NCI-H510A treated with DMSO at 0.1 percent for 48 hours (cell line): ENCODE data around the gene NRGN.

ENCODE experiments used
- DNase-seq: peaks from one replicate; lab custom pipeline; 2025; lab: John Stamatoyannopoulos, UW

NRGN gene

DNA sequence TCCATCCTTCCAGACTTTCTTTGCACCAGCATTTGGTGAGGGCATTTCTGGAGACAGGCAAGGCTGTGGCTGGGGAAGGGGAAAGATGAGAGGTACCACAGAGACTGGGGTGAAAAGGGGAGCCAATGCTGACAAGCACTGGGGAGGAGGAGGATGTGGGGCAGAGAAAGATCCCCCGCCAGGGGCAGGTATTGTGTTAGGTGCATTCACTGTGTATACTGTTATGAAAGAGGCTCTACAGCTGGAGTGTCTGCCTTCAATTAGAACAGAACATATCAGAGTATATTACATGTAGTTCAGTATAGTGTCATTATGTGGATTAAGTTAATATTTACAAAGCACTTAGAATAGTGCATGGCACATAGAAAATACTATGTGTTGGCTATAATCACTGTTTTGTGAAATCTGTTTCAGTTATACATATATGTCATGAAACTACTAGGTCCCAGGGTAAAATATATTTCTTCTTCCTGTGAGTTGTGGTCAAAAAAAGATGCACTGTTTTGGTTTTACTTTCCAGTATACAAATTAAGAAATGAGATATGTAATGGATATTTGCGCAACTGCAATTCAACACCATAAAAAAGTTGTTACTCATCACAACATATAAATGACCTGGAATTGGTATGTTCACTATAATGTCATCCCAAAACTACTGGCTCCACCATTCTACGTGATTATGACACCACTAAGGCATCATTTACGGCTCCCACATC lies 52.0 kb downstream of the NRGN start:
- DNase-seq: peak; percentile 42

DNA sequence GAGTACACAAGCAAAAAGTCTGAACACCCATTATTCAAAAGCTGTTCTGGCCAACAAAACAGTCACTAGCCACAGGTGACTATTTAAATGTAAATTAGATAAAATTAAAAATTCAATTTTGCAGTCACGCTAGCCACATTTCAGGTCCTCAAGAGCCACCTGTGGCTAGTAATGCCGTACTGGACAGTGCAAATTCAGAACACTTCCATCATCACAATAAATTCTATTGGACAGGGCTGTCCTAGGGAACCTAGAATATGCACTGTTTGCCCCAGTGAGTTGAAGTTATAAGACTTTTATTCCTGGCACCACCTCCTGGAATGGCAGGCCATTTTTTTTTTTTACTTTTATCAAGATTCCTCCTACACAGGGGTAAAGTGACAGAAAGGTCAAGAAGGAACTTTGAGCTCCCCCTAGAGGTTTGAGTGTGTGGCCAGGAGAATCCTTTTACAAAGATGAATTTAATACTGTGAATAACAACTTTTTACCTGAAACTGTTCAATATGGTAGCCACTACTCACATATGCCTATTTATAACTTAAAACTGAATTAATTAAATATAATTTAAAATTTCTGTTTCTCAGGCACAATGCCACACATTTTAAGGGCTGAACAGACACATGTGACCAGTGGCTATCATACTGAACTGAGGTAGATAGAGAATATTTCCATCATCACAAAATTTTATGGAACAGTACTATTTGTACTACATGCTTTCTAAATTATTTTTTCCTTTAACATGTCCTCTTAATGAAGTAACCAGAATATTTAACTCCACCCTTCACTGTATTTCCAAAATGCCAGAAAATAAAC lies 53.9 kb downstream of the NRGN start:
- peak; percentile 4 for DNase-seq

DNA sequence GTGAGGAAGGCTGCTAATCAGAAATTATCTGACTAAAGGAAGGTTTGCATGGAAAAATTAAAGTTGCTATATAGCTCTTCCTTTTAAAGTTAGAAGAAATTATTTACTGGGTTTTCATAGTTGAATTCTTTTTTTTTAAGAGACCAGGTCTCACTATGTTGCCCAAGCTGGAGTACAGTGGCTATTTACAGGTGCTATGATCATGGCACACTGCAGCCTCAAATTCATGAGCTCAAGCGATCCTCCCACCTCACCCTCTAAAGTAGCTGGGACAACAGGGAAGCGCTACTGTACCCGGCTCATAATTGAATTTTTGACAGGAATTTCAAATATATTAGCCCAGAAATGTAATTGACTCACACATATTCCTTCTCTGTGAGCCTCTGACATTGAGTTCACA lies 56.6 kb downstream of the NRGN start:
- no peak for DNase-seq
